A673 (cell line): ENCODE results near the gene CLEC4G.

Experiments
- CTCF ChIP-seq: fragments of 300-800, 200-600 bp; sonication (generic); conservative IDR thresholded peaks from 2 replicates; pipeline ENCODE4 v1.5.1; 2017; ENCODE audit warnings: low read depth, mild to moderate bottlenecking, antibody characterized with exemption, low read length, moderate library complexity, mixed read lengths
- EZH2 ChIP-seq: fragments of 200-600 bp; sonication (generic); IDR thresholded peaks from 2 replicates; pipeline ENCODE4 v1.6.1; 2017; ENCODE audit warnings: borderline replicate concordance, low read depth, mild to moderate bottlenecking, mixed read lengths, antibody characterized with exemption, low read length; ENCODE audit not compliant: poor library complexity, severe bottlenecking

- TF ChIP-seq CTCF = no peak
- no peak for TF ChIP-seq EZH2
Measured at GRCh38 chr19:7679771-7680605, 51.9 kb downstream of the CLEC4G start.
